ENCODE measurements around the gene RNF223.
"Not testable (repeated sequence)": the region's sequence is repeated elsewhere in the genome, so short reads cannot be mapped to it uniquely, and the experiment has no call there.

Gene RNF223

GRCh38 chr1:1087351-1088028 is 13.4 kb upstream of the RNF223 start:
- no peak for DNase-seq (ENCODE audit: low read depth)

- no peak for DNase-seq (ENCODE audit: low read depth)
Measured at GRCh38 chr1:1086911-1087341, 12.8 kb upstream of the RNF223 start.

GRCh38 chr1:1085911-1086841 is 12.1 kb upstream of the RNF223 start:
- DNase-seq (ENCODE audit: low read depth), result no peak

GRCh38 chr1:1085171-1085841 is 11.2 kb upstream of the RNF223 start:
- no peak for DNase-seq (ENCODE audit: low read depth)

GRCh38 chr1:1084372-1085170 is 10.5 kb upstream of the RNF223 start:
- DNase-seq (ENCODE audit: low read depth), result no peak

GRCh38 chr1:1083416-1084371 is 9.6 kb upstream of the RNF223 start:
- DNase-seq (ENCODE audit: low read depth), result no peak

GRCh38 chr1:1082776-1083415 is 8.8 kb upstream of the RNF223 start:
- DNase-seq (ENCODE audit: low read depth), result no peak

GRCh38 chr1:1082239-1082775 is 8.2 kb upstream of the RNF223 start:
- no peak for DNase-seq (ENCODE audit: low read depth)

GRCh38 chr1:1081311-1082238 is 7.5 kb upstream of the RNF223 start:
- DNase-seq (ENCODE audit: low read depth), result no peak

GRCh38 chr1:1080951-1081310 is 6.8 kb upstream of the RNF223 start:
- no peak for DNase-seq (ENCODE audit: low read depth)

GRCh38 chr1:1080122-1080757 is 6.1 kb upstream of the RNF223 start:
- no peak for DNase-seq (ENCODE audit: low read depth)

- no peak for DNase-seq (ENCODE audit: low read depth)
Measured at GRCh38 chr1:1079408-1080121, 5.5 kb upstream of the RNF223 start.

- DNase-seq (ENCODE audit: low read depth), result not testable (repeated sequence)
Measured at GRCh38 chr1:1077396-1077795, 3.3 kb upstream of the RNF223 start.

- no peak for DNase-seq (ENCODE audit: low read depth)
Measured at GRCh38 chr1:1075148-1075935, 1.2 kb upstream of the RNF223 start.

- no peak for DNase-seq (ENCODE audit: low read depth)
Measured at GRCh38 chr1:1074631-1075147, 583 bp upstream of the RNF223 start.
